Smooth muscle cell (in vitro differentiated cells): Measurements from ENCODE around the gene DSTYK. TPM values are rescaled to one million over a fixed set of nuclear protein-coding genes. Genes with fewer than 3 reads are reported as not detected.

Source experiments
- DNase-seq: peaks from one replicate; lab custom pipeline; 2025; ENCODE audit not compliant: unreplicated experiment; lab: John Stamatoyannopoulos, UW
- H2AFZ ChIP-seq: fragments of 200-600 bp; sonication (generic); 2 replicates; pipeline ENCODE4 v1.6.0; 2016; ENCODE audit warnings: antibody characterized with exemption, low read depth, mild to moderate bottlenecking
- H3F3A ChIP-seq: fragments of 200-600 bp; sonication (generic); 2 replicates; pipeline ENCODE4 v1.6.0; 2017; ENCODE audit warnings: antibody characterized with exemption, low read depth
- H3K27ac ChIP-seq: fragments of 200-600 bp; sonication (generic); 2 replicates; pipeline ENCODE4 v1.5.1; 2016; ENCODE audit warnings: low read depth, mild to moderate bottlenecking
- H3K27me3 ChIP-seq: fragments of 200-600 bp; sonication (generic); 2 replicates; pipeline ENCODE4 v1.6.1; 2016; ENCODE audit warnings: low read depth, mild to moderate bottlenecking
- H3K36me3 ChIP-seq: fragments of 200-600 bp; sonication (generic); 2 replicates; pipeline ENCODE4 v1.5.1; 2016; ENCODE audit warnings: low read depth
- H3K4me1 ChIP-seq: fragments of 200-600 bp; sonication (generic); 2 replicates; pipeline ENCODE4 v1.5.1; 2016; ENCODE audit warnings: low read depth
- H3K4me2 ChIP-seq: fragments of 200-600 bp; sonication (generic); 2 replicates; pipeline ENCODE4 v1.6.0; 2016; ENCODE audit warnings: mild to moderate bottlenecking
- H3K4me3 ChIP-seq: fragments of 200-600 bp; sonication (generic); 2 replicates; pipeline ENCODE4 v1.5.1; 2016; ENCODE audit warnings: mild to moderate bottlenecking
- H3K79me2 ChIP-seq: fragments of 200-600 bp; sonication (generic); 2 replicates; pipeline ENCODE4 v1.6.0; 2016; ENCODE audit warnings: low read depth, mild to moderate bottlenecking
- H3K9ac ChIP-seq: fragments of 200-600 bp; sonication (generic); 2 replicates; pipeline ENCODE4 v1.6.0; 2016; ENCODE audit warnings: low read depth
- H3K9me3 ChIP-seq: fragments of 200-600 bp; sonication (generic); replicated peaks from 2 replicates; pipeline ENCODE4 v1.5.1; 2016; ENCODE audit warnings: low read depth
- H4K20me1 ChIP-seq: fragments of 200-600 bp; sonication (generic); 2 replicates; pipeline ENCODE4 v1.6.0; 2016; ENCODE audit warnings: low read depth
- WGBS: methylation state at CpG from one replicate; pipeline ENCODE4 v1.1.7; 2016; ENCODE audit warnings: low lambda C conversion rate; 5-methylcytosine and 5-hydroxymethylcytosine counted together
- polyA plus RNA-seq: library from polyadenylated mRNA; unstranded; fragments of >200 nt; fragmentation: Nextera tagmentation; extraction: Ambion mirVana; gene quantifications from 2 replicates; pipeline ENCODE4 v1.2.1, GENCODE V29; 2016
- total RNA-seq: library from RNA; depleted of rRNA; stranded (reverse); fragments of >200 nt; gene quantifications from 2 replicates; pipeline ENCODE4 v1.2.3, GENCODE V29; 2014
- TF ChIP-seq, protein P1 (sequence below): fragments of 200-600 bp; sonication (generic); IDR thresholded peaks from 2 replicates; pipeline ENCODE4 v1.5.1; 2017; ENCODE audit warnings: borderline replicate concordance, mild to moderate bottlenecking, antibody characterized with exemption; ENCODE audit not compliant: insufficient read depth, poor library complexity, severe bottlenecking

The DSTYK gene
- total and polyA plus RNA-seq, 2 experiments from 2014 or later: 6.9 to 8.7 TPM

DNA sequence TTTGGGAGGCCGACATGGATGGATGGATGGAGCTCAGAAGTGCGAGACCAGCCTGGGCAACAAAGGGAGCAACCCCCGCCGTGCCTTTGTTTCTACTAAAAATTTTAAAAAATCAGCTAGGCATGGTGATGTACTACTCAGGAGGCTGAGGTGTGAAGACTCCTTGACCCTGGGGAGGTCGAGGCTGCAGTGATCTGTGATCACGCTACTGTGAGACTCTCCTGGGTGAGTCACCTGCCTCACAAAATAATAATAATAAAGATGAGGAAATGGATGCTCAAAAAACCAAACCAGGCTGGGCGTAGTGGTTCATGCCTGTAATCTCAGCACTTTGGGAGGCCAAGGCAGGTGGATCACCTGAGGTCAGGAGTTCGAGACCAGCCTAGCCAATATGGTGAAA lies 19.2 kb downstream of the DSTYK start:
- no peak overlapping the region for H3K4me3 ChIP-seq
- H2AFZ ChIP-seq: no peak overlapping the region
- 83% methylated on average over 8 of the region's 8 CpGs for WGBS
- no peak for DNase-seq
- H3K36me3 ChIP-seq: no peaks in the 10 kb centered on the region
- peaks cover 30% of the 10 kb centered on the region for H3K79me2 ChIP-seq
- H3K9me3 ChIP-seq: no peaks in the 10 kb centered on the region
- no peak overlapping the region for H3K9ac ChIP-seq
- H3F3A ChIP-seq: no peaks in the 10 kb centered on the region
- TF ChIP-seq, protein P1, sequence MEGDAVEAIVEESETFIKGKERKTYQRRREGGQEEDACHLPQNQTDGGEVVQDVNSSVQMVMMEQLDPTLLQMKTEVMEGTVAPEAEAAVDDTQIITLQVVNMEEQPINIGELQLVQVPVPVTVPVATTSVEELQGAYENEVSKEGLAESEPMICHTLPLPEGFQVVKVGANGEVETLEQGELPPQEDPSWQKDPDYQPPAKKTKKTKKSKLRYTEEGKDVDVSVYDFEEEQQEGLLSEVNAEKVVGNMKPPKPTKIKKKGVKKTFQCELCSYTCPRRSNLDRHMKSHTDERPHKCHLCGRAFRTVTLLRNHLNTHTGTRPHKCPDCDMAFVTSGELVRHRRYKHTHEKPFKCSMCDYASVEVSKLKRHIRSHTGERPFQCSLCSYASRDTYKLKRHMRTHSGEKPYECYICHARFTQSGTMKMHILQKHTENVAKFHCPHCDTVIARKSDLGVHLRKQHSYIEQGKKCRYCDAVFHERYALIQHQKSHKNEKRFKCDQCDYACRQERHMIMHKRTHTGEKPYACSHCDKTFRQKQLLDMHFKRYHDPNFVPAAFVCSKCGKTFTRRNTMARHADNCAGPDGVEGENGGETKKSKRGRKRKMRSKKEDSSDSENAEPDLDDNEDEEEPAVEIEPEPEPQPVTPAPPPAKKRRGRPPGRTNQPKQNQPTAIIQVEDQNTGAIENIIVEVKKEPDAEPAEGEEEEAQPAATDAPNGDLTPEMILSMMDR: no peak
- H4K20me1 ChIP-seq: peaks cover 94% of the 10 kb centered on the region
- H3K4me1 ChIP-seq: peaks cover 18% of the 10 kb centered on the region
- no peaks in the 10 kb centered on the region for H3K27me3 ChIP-seq
- H3K4me2 ChIP-seq: no peak overlapping the region
- H3K27ac ChIP-seq: no peak overlapping the region

DNA sequence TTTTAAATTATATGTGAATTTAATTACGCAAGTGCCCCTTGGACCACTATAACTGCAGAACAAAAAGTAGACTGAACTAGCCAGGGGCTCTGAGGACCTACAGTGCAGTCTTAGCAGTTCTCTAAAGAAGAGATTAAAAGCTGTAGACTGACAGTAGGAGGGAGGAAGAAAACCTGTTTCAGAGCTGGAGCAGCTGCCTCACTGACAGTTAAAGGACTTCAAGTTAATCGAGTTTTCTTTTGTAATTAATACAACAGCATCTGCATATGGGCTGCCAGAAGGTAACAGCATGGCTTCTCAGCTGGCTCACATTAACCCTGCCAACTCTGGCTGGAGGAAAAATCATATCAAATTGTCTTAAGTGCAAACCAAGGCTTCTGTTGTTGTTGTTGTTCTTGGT lies 19.9 kb downstream of the DSTYK start:
- H3K9ac ChIP-seq: no peak overlapping the region
- peaks cover 30% of the 10 kb centered on the region for H3K79me2 ChIP-seq
- DNase-seq: no peak
- no peaks in the 10 kb centered on the region for H3K27me3 ChIP-seq
- H2AFZ ChIP-seq: no peak overlapping the region
- no peaks in the 10 kb centered on the region for H3K9me3 ChIP-seq
- H3K36me3 ChIP-seq: no peaks in the 10 kb centered on the region
- no peak overlapping the region for H3K27ac ChIP-seq
- peaks cover 87% of the 10 kb centered on the region for H4K20me1 ChIP-seq
- TF ChIP-seq, protein P1: no peak
- H3K4me3 ChIP-seq: no peak overlapping the region
- no peaks in the 10 kb centered on the region for H3F3A ChIP-seq
- no peak overlapping the region for H3K4me2 ChIP-seq
- peaks cover 18% of the 10 kb centered on the region for H3K4me1 ChIP-seq
- 62% methylated on average over 2 of the region's 2 CpGs for WGBS

DNA sequence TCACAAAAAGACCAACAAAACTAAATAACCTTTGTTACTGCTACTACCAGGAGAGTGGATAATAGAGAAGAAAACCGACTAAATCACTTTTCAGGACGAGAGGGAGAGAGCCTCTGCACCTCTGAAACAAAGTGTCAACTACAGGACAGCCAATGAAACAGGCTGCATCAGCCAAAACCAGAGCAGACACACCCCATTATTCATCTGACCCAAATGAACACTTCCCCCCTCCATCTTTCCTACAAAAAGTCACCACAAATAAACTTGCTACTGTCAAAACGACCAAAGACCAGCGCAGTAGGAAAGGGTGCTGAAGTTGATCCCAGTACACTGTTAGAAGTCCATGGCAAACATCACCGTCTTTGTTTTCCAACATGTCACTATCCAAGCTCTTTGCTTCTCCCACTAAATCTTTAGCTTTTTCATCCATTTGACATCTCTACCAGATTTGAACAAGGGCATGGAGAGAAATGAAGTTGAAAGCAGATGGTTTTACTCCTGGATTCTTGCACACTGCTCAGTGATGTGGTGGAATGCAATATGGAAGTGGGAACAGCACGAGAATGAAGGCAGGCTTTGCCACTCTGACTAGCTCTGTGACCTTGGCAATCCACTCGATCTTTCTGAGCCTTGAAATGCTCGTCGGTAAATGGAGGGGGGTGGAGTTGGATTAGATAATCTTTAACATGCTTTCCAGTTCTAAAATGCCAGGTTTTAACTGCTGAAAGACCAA lies 20.5 kb downstream of the DSTYK start:
- Histone ChIP-seq H3F3A (no peaks in the 10 kb centered on the region), H2AFZ (no peak overlapping the region), H3K27me3 (no peaks in the 10 kb centered on the region), H3K4me1 (peaks cover 18% of the 10 kb centered on the region), H3K4me2 (no peak overlapping the region), H3K79me2 (peaks cover 30% of the 10 kb centered on the region), H3K9me3 (no peaks in the 10 kb centered on the region), H3K36me3 (no peaks in the 10 kb centered on the region), H3K27ac (no peak overlapping the region), H3K9ac (no peak overlapping the region), H3K4me3 (no peak overlapping the region), H4K20me1 (peaks cover 82% of the 10 kb centered on the region)
- no peak for DNase-seq
- WGBS: 60% methylated on average over 9 of the region's 9 CpGs
- TF ChIP-seq, protein P1: no peak

DNA sequence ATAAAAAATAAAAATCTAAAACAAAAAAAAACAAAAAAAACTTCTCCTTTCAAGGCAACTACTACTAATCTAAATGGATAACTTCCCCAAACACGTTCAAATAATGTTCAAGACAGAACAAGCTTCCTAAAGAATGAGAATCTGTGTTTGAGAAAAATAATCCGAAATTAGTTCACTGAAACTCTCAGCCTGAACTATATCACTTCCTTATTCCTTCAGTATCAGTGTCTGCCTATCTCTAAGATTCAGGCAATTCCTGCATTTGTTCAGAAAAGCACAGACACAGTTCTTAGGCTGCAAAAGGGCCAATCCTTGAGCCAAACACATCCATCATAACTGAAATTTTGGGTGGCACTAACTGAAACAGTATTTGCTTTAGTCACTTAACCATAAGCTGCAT lies 22.4 kb downstream of the DSTYK start:
- no peak overlapping the region for H3K4me3 ChIP-seq
- no peak overlapping the region for H3K27ac ChIP-seq
- H4K20me1 ChIP-seq: peaks cover 64% of the 10 kb centered on the region
- H3K27me3 ChIP-seq: no peaks in the 10 kb centered on the region
- no peak overlapping the region for H3K9ac ChIP-seq
- no peaks in the 10 kb centered on the region for H3K36me3 ChIP-seq
- peaks cover 30% of the 10 kb centered on the region for H3K79me2 ChIP-seq
- H3K9me3 ChIP-seq: no peaks in the 10 kb centered on the region
- H3K4me1 ChIP-seq: peaks cover 23% of the 10 kb centered on the region
- H3K4me2 ChIP-seq: no peak overlapping the region
- TF ChIP-seq, protein P1: no peak
- DNase-seq: no peak
- H2AFZ ChIP-seq: no peak overlapping the region
- 94% methylated on average over 2 of the region's 2 CpGs for WGBS
- H3F3A ChIP-seq: peaks cover 5% of the 10 kb centered on the region
